ENCODE data around the gene RBM8A. TPM values are rescaled to one million over a fixed set of nuclear protein-coding genes. Genes with fewer than 3 reads are reported as not detected.
A peak's percentile ranks its signal among the peaks of the same experiment; 100 is the strongest.

RBM8A gene
- total and polyA plus RNA-seq, 9 of the 15 experiments (the other 6 are each of a cell fraction or from before 2014, with no cell fraction given): 215 to 1,035 (median 291) TPM

- TF ChIP-seq RCOR1 (IDR thresholded peaks at IDR 0.05; ENCODE audit: borderline replicate concordance in 1 of 2, low read depth in 2 of 2, low read length in 2 of 2): peak in 1 of 2 experiments; percentile 52; a peak in 1 of 4 replicates
- TF ChIP-seq RBFOX2 (IDR thresholded peaks at IDR 0.05; ENCODE audit: low read depth, low read length): peak; percentile 91
- TF ChIP-seq TRIM24 (IDR thresholded peaks at IDR 0.05): peak; percentile 34 to 78; a peak in 3 of 4 replicates
- no peak for TF ChIP-seq ZNF830 (CRISPR knock-in tag; IDR thresholded peaks at IDR 0.05)
- no peak for TF ChIP-seq ARID3B (CRISPR knock-in tag; IDR thresholded peaks at IDR 0.05; ENCODE audit: borderline replicate concordance)
- no peak for TF ChIP-seq USF1 (CRISPR knock-in tag; IDR thresholded peaks at IDR 0.05)
- peak; percentile 57; the same call in 1 of the 2 replicates for TF ChIP-seq E2F4 (CRISPR knock-in tag; IDR thresholded peaks at IDR 0.05; ENCODE audit: low read depth)
- TF ChIP-seq ELF1 (tag; IDR thresholded peaks at IDR 0.05): peak; percentile 94
- TF ChIP-seq NCOA2 (IDR thresholded peaks at IDR 0.05; ENCODE audit: partially characterized antibody in 2 of 2): no peak
- TF ChIP-seq E2F1 (CRISPR knock-in tag; IDR thresholded peaks at IDR 0.05): no peak
- no peak for TF ChIP-seq RFX1 (IDR thresholded peaks at IDR 0.05)
- peak; percentile 100 for TF ChIP-seq SUPT5H (IDR thresholded peaks at IDR 0.05)
- no peak; a peak in 1 of 4 replicates for TF ChIP-seq ETV6 (IDR thresholded peaks at IDR 0.05; ENCODE audit: borderline replicate concordance in 1 of 2, low read depth in 2 of 2, low read length in 1 of 2)
- TF ChIP-seq ETV6 (CRISPR knock-in tag; IDR thresholded peaks at IDR 0.05; ENCODE audit: borderline replicate concordance): no peak
- no peak for TF ChIP-seq HMGN3 (IDR thresholded peaks at IDR 0.05; ENCODE audit: borderline replicate concordance, extremely low read depth, insufficient read length, low read depth, low read length)
- TF ChIP-seq ZNF347 (CRISPR knock-in tag; IDR thresholded peaks at IDR 0.05; ENCODE audit: low read depth): no peak
- TF ChIP-seq PML (IDR thresholded peaks at IDR 0.05; ENCODE audit: low read length): peak; percentile 81
- no peak for TF ChIP-seq SREBF1 (IDR thresholded peaks at IDR 0.05; ENCODE audit: borderline replicate concordance, low read depth, low read length)
- TF ChIP-seq MAZ (CRISPR knock-in tag; conservative IDR thresholded peaks at IDR 0.05 in 1 of 2, IDR thresholded peaks at IDR 0.05 in 1 of 2): peak; percentile 50 to 77
- peak; percentile 92 for TF ChIP-seq L3MBTL2 (IDR thresholded peaks at IDR 0.05)
- TF ChIP-seq DEAF1 (CRISPR knock-in tag; IDR thresholded peaks at IDR 0.05): peak; percentile 28; the same call in 1 of the 2 replicates
These were observed at the start of gene RBM8A (continued) for GRCh38 chr1:145927063-145927886.

Measured in K562 (cell line).